ENCODE measurements around the gene ATG14. TPM values are rescaled to one million over a fixed set of nuclear protein-coding genes. Genes with fewer than 3 reads are reported as not detected.
"Not testable (repeated sequence)": the region's sequence is repeated elsewhere in the genome, so short reads cannot be mapped to it uniquely, and the experiment has no call there.

Gene ATG14, protein sequence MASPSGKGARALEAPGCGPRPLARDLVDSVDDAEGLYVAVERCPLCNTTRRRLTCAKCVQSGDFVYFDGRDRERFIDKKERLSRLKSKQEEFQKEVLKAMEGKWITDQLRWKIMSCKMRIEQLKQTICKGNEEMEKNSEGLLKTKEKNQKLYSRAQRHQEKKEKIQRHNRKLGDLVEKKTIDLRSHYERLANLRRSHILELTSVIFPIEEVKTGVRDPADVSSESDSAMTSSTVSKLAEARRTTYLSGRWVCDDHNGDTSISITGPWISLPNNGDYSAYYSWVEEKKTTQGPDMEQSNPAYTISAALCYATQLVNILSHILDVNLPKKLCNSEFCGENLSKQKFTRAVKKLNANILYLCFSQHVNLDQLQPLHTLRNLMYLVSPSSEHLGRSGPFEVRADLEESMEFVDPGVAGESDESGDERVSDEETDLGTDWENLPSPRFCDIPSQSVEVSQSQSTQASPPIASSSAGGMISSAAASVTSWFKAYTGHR
- total RNA-seq (2014; rRNA removed; shearing (Covaris generic)): 5.6 and 8.3 TPM in 2 replicates

- DNase-seq (ENCODE audit: low read depth in 1 of 2, low spot score in 2 of 2): peak; percentile 79
- H3K4me3 ChIP-seq: peak within 1 kb of the TSS; percentile 86
- peak within 1 kb of the TSS; percentile 56 for H3K27ac ChIP-seq
- H3K36me3 ChIP-seq: peaks cover 4% of the 10 kb centered on the region; the same call in 1 of the 2 replicates
- peaks cover 15% of the 10 kb centered on the region for H3K4me1 ChIP-seq (replicated peaks)
- H3K27me3 ChIP-seq (replicated peaks): peaks cover 11% of the 10 kb centered on the region; the same call in 1 of the 2 replicates
- no peaks in the 10 kb centered on the region for H3K9me3 ChIP-seq (replicated peaks)
These were observed at the start of gene ATG14 for GRCh38 chr14:55411426-55412389. Gene ATG14, minus strand, starts transcription at chr14:55411830. Its CDS starts 8 bp downstream, at chr14:55411822.

GRCh38 chr14:55458800-55459515, 47.3 kb upstream of the ATG14 start:
- Histone ChIP-seq H3K9me3 (replicated peaks) (no peaks in the 10 kb centered on the region), H3K27ac (peak overlapping the region; percentile 35; the same call in 1 of the 2 replicates), H3K36me3 (no peaks in the 10 kb centered on the region), H3K4me1 (replicated peaks) (peaks cover 35% of the 10 kb centered on the region), H3K4me3 (no peak overlapping the region), H3K27me3 (replicated peaks) (no peaks in the 10 kb centered on the region)
- peak in 1 of 2 experiments; percentile 50 for DNase-seq (ENCODE audit: low read depth in 1 of 2, low spot score in 2 of 2)

GRCh38 chr14:55457496-55457895, 45.9 kb upstream of the ATG14 start:
- peaks cover 37% of the 10 kb centered on the region for H3K4me1 ChIP-seq (replicated peaks)
- DNase-seq (ENCODE audit: low read depth in 1 of 2, low spot score in 2 of 2): no peak
- H3K9me3 ChIP-seq (replicated peaks): no peaks in the 10 kb centered on the region
- no peaks in the 10 kb centered on the region for H3K27me3 ChIP-seq (replicated peaks)
- H3K27ac ChIP-seq: no peak overlapping the region
- no peaks in the 10 kb centered on the region for H3K36me3 ChIP-seq
- H3K4me3 ChIP-seq: no peak overlapping the region

GRCh38 chr14:55456411-55456810, 44.8 kb upstream of the ATG14 start:
- not testable (repeated sequence) for DNase-seq (ENCODE audit: low read depth in 1 of 2, low spot score in 2 of 2); H3K9me3 ChIP-seq (replicated peaks); H3K4me3 ChIP-seq; H3K27ac ChIP-seq; H3K36me3 ChIP-seq; H3K27me3 ChIP-seq (replicated peaks)
- peaks cover 37% of the 10 kb centered on the region for H3K4me1 ChIP-seq (replicated peaks)

GRCh38 chr14:55454264-55455002, 42.8 kb upstream of the ATG14 start:
- no peak overlapping the region for H3K4me3 ChIP-seq
- H3K9me3 ChIP-seq (replicated peaks): no peaks in the 10 kb centered on the region
- peak overlapping the region; percentile 38 for H3K27ac ChIP-seq
- no peaks in the 10 kb centered on the region for H3K27me3 ChIP-seq (replicated peaks)
- peaks cover 42% of the 10 kb centered on the region for H3K4me1 ChIP-seq (replicated peaks)
- DNase-seq (ENCODE audit: low read depth in 1 of 2, low spot score in 2 of 2): peak; percentile 63 to 70
- no peaks in the 10 kb centered on the region for H3K36me3 ChIP-seq

GRCh38 chr14:55451950-55452349, 40.3 kb upstream of the ATG14 start:
- peaks cover 48% of the 10 kb centered on the region for H3K4me1 ChIP-seq (replicated peaks)
- no peak for DNase-seq (ENCODE audit: low read depth in 1 of 2, low spot score in 2 of 2)
- no peak overlapping the region for H3K4me3 ChIP-seq
- H3K9me3 ChIP-seq (replicated peaks): no peaks in the 10 kb centered on the region
- H3K27me3 ChIP-seq (replicated peaks): no peaks in the 10 kb centered on the region
- H3K27ac ChIP-seq: no peak overlapping the region
- no peaks in the 10 kb centered on the region for H3K36me3 ChIP-seq

GRCh38 chr14:55451398-55451797, 39.8 kb upstream of the ATG14 start:
- no peak for DNase-seq (ENCODE audit: low read depth in 1 of 2, low spot score in 2 of 2)

DNA sequence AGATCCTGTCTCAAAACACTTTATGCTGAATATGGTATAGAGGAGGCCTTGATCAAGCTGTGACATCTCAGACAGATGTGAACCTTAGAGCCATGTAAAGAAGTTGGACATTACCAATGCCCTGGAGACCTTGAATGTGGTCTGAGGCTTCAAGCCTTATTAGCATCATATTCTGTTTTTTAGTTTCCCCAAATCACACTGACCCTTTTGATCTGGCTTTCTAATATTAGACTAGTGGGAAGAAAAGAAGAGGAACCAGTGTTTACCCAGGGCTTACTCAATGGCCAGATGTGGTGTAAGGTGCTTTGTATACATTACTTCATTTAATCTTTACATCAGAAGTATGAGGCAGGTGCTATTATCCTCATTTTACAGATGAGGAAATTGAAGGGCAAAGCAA, 39.4 kb upstream of the ATG14 start:
- DNase-seq (ENCODE audit: low read depth in 1 of 2, low spot score in 2 of 2): no peak
- Histone ChIP-seq H3K27ac (no peak overlapping the region), H3K36me3 (no peaks in the 10 kb centered on the region), H3K27me3 (replicated peaks) (no peaks in the 10 kb centered on the region), H3K4me1 (replicated peaks) (peaks cover 58% of the 10 kb centered on the region), H3K4me3 (no peak overlapping the region), H3K9me3 (replicated peaks) (no peaks in the 10 kb centered on the region)

More at GRCh38 chr14:55451398-55451797, 39.8 kb upstream of the ATG14 start:
- Histone ChIP-seq H3K27me3 (replicated peaks) (no peaks in the 10 kb centered on the region), H3K4me3 (no peak overlapping the region), H3K36me3 (no peaks in the 10 kb centered on the region), H3K27ac (no peak overlapping the region), H3K9me3 (replicated peaks) (no peaks in the 10 kb centered on the region), H3K4me1 (replicated peaks) (peaks cover 54% of the 10 kb centered on the region)

- peaks cover 59% of the 10 kb centered on the region for H3K4me1 ChIP-seq (replicated peaks)
- no peaks in the 10 kb centered on the region for H3K36me3 ChIP-seq
- no peak overlapping the region for H3K4me3 ChIP-seq
- DNase-seq (ENCODE audit: low read depth in 1 of 2, low spot score in 2 of 2): no peak
- H3K27me3 ChIP-seq (replicated peaks): no peaks in the 10 kb centered on the region
- H3K9me3 ChIP-seq (replicated peaks): no peaks in the 10 kb centered on the region
- no peak overlapping the region for H3K27ac ChIP-seq
These were observed 38.9 kb upstream of the ATG14 start for GRCh38 chr14:55450539-55450938.

DNA sequence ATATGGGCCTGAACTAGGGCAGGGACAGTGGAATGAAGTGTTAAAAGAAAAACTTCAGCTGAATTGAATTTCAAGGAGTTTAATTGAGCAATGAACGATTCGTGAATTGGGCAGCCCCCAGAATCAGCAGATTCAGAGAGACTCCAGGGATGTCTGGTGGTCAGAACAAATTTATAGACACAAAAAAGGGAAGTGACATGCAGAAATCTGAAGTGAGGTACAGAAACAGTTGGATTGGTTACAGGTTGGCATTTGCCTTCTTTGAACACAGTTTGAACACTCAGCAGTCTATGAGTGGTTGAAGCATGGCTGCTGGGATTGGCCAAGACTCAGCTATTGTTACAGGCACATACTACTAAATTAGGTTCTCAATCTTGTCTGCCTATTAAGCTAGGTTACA, 38.5 kb upstream of the ATG14 start:
- H3K27me3 ChIP-seq (replicated peaks): no peaks in the 10 kb centered on the region

DNA sequence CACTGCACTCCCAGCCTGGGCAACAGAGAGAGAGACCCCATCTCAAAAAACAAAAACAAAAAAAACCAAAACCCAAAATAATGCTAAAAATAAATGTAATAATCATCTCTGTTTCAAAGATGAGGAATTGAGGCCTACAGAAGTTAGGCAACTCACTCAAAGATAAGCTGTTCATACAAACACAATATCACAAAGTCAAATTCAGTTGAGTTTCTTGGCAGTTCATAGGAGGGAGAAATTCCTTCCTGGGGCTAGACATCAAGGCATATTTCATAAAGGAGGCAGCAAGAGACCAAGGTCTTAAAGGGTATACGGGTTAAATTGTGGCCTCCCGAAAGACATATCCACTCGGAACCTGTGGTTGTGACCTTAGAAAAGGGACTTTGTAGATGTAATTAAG, 37.5 kb upstream of the ATG14 start:
- no peak overlapping the region for H3K4me3 ChIP-seq
- H3K27ac ChIP-seq: no peak overlapping the region
- H3K27me3 ChIP-seq (replicated peaks): no peaks in the 10 kb centered on the region
- DNase-seq (ENCODE audit: low read depth in 1 of 2, low spot score in 2 of 2): peak in 1 of 2 experiments; percentile 12
- H3K36me3 ChIP-seq: no peaks in the 10 kb centered on the region
- peaks cover 47% of the 10 kb centered on the region for H3K4me1 ChIP-seq (replicated peaks)
- no peaks in the 10 kb centered on the region for H3K9me3 ChIP-seq (replicated peaks)

More for the DNA sequence above, 38.5 kb upstream of the ATG14 start:
- Histone ChIP-seq H3K9me3 (replicated peaks) (no peaks in the 10 kb centered on the region), H3K36me3 (no peaks in the 10 kb centered on the region), H3K4me3 (no peak overlapping the region), H3K4me1 (replicated peaks) (peaks cover 57% of the 10 kb centered on the region), H3K27ac (no peak overlapping the region)
- DNase-seq (ENCODE audit: low read depth in 1 of 2, low spot score in 2 of 2): no peak

- no peaks in the 10 kb centered on the region for H3K36me3 ChIP-seq
- peaks cover 37% of the 10 kb centered on the region for H3K4me1 ChIP-seq (replicated peaks)
- H3K27ac ChIP-seq: peak overlapping the region; percentile 56
- H3K27me3 ChIP-seq (replicated peaks): no peaks in the 10 kb centered on the region
- DNase-seq (ENCODE audit: low read depth in 1 of 2, low spot score in 2 of 2): peak; percentile 96 to 98
- no peaks in the 10 kb centered on the region for H3K9me3 ChIP-seq (replicated peaks)
- no peak overlapping the region for H3K4me3 ChIP-seq
These were observed 36.5 kb upstream of the ATG14 start for GRCh38 chr14:55448141-55448614.

Data from SJSA1 (cell line).